ENCODE data around the gene PCNT. TPM values are rescaled to one million over a fixed set of nuclear protein-coding genes. Genes with fewer than 3 reads are reported as not detected.
A peak's percentile ranks its signal among the peaks of the same experiment; 100 is the strongest.

PCNT gene
- total RNA-seq, 1 experiment from 2014 or later, result 39.6 TPM

GRCh38 chr21:46459024-46459355 is 135.0 kb downstream of the PCNT start:
- no peaks in the 10 kb centered on the region for H3K9me3 ChIP-seq (ENCODE audit: control insufficient read depth, low read depth, low read length)
- no peak overlapping the region for H3T11ph ChIP-seq (ENCODE audit: low read length)
- no peak overlapping the region for H2AK5ac ChIP-seq (ENCODE audit: insufficient read length, low read length)
- no peaks in the 10 kb centered on the region for H3K4me1 ChIP-seq (ENCODE audit: insufficient read depth, low read length)
- Mint-ChIP-seq H3K9me3 (no peaks in the 10 kb centered on the region; a peak in 1 of 5 replicates), H3K4me3 (peak overlapping the region; percentile 83 to 91), H3K27me3 (ENCODE audit: low read depth) (no peaks in the 10 kb centered on the region), H3K27ac (no peak overlapping the region), H3K36me3 (ENCODE audit: insufficient read depth in 1 of 3, low read depth in 3 of 3) (peaks cover 3 to 31% (median 30%) of the 10 kb centered on the region in 3 experiments), H3K4me1 (peaks cover 11 to 21% of the 10 kb centered on the region in 2 experiments)
- no CpG with 5 or more reads among the region's 36 CpGs for WGBS (ENCODE audit: extremely low coverage, insufficient read length, low lambda C conversion rate)
- H3K18ac ChIP-seq (ENCODE audit: insufficient read length, low read depth, low read length), result no peak overlapping the region
- no peak overlapping the region for H2BK120ac ChIP-seq (ENCODE audit: low read depth, low read length, poor library complexity, severe bottlenecking)
- no peaks in the 10 kb centered on the region; the same call in 1 of the 2 replicates for H3K79me2 ChIP-seq (ENCODE audit: insufficient read depth, low read length)
- no peak overlapping the region for H2BK5ac ChIP-seq (ENCODE audit: insufficient read length, low read length)
- H4K20me1 ChIP-seq (ENCODE audit: control insufficient read depth, insufficient read depth, insufficient read length), result no peaks in the 10 kb centered on the region
- H2BK12ac ChIP-seq (ENCODE audit: insufficient read length, low read depth, low read length), result no peak overlapping the region
- no peak overlapping the region for H4K5ac ChIP-seq (ENCODE audit: insufficient read length, low read depth, low read length)
- H3K9ac ChIP-seq (ENCODE audit: extremely low read depth, insufficient read length, low read length), result peak overlapping the region; percentile 34
- no peak overlapping the region for H4K91ac ChIP-seq (ENCODE audit: insufficient read length, low read depth, low read length)
- no peaks in the 10 kb centered on the region for H3K79me1 ChIP-seq (ENCODE audit: insufficient read depth, low read depth, low read length, poor library complexity, severe bottlenecking)
- no peak overlapping the region for H2AFZ ChIP-seq (ENCODE audit: low read length)
- H3K4me2 ChIP-seq (ENCODE audit: insufficient read depth, insufficient read length, low read length), result peak overlapping the region; percentile 19
- H3K4ac ChIP-seq (ENCODE audit: low read depth, low read length), result no peak overlapping the region
- no peak overlapping the region for H3K56ac ChIP-seq (ENCODE audit: insufficient read length, low read depth, low read length)
- peaks cover 8% of the 10 kb centered on the region for H3K23me2 ChIP-seq (ENCODE audit: insufficient read length, low read depth, low read length, poor library complexity, severe bottlenecking)
- no peak for TF ChIP-seq CTCF (conservative IDR thresholded peaks at IDR 0.05)
- no peak overlapping the region for H2BK15ac ChIP-seq (ENCODE audit: low read depth, low read length)
- no peak overlapping the region for H3K23ac ChIP-seq (ENCODE audit: insufficient read length, low read depth, low read length)
- H3K27me3 ChIP-seq (ENCODE audit: insufficient read depth, low read length), result no peaks in the 10 kb centered on the region
- H3K14ac ChIP-seq (ENCODE audit: insufficient read depth, low read length), result peak overlapping the region; percentile 54; the same call in 1 of the 2 replicates
- no peak overlapping the region for H3K27ac ChIP-seq (ENCODE audit: insufficient read length, low read depth, low read length)
- H2BK20ac ChIP-seq (ENCODE audit: low read depth, low read length, poor library complexity, severe bottlenecking), result no peak overlapping the region
- no peak overlapping the region for H4K8ac ChIP-seq (replicated peaks; ENCODE audit: insufficient read length, low read depth, low read length)
- no peak for DNase-seq

Measured in H9 (cell line).